ENCODE measurements around the gene SLC39A13. TPM values are rescaled to one million over a fixed set of nuclear protein-coding genes. Genes with fewer than 3 reads are reported as not detected.

Gene SLC39A13
- total RNA-seq (10 to 100 TPM; 29.9 to 60.4 (median 45.1) TPM), polyA plus RNA-seq (10 to 100 TPM; 21.4 to 40.7 TPM), total RNA-seq (28.4 reads per million, percentile 58 among the genes with 10 or more reads in this experiment)

DNA sequence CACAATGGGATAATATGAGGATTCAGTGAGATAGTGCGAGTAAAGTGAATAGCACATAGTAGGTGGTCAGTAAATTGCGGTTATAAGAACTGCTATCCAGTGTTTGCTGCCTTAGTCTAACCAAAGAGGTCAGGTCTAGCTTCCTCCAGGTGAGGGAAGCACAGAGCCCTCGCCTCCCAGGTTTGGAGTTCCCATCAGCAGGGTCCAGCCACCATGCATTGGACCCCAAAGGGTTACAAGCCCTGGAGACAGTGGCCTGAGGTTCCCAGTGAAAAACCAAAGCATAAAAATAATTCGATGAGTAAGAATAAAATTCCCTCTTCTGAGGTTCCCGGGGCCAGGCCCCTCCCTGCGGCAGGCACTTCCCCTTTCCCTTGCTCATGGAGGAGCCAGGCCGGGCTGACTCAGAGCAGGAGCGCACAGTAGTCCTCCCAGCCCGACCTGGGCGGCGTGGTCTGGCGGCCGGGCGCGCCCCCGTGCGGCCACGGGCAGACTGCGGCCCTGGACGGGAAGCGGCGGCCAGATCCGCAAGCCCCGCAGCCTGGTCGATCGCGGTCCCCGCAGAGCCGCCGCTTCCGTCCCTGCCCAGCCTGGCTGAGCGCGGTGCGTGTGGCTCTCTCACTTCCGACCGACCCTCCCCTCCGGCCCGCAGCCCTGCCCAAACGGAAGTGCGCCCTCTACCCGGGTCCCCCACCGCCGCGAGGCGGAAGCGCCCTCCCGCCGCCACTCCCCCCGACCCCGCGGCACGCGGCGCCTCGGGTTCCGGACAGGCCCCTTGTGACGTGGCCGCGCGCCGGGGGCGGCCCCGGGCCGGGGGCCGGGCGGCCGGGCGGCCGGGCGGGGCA lies at the start of gene SLC39A13:
Gene SLC39A13, plus strand, starts transcription at position 845 of the 845 bp plus-strand sequence. CDS start 1,505 bp downstream, outside the sequence.
- ChIA-PET POLR2A (interaction anchor here (1.1 to 4.3 kb wide), 10 partner anchors 8 to 159 kb away, joined by 3 to 40 read pairs (median 8); partner anchors contain the start of genes ACP2 and MADD), CTCF (interaction anchor here (1.0 to 8.3 kb wide), 5 partner anchors 15 to 137 kb away, joined by 3 to 140 read pairs (median 4); partner anchors contain the start of gene SPI1)
- DNase-seq (peak; percentile 80 to 99 (median 88)), ATAC-seq (peak; percentile 91)
- Mint-ChIP-seq H3K4me3 (peak within 1 kb of the TSS; percentile 87 to 99 (median 91)), H3K9me3 (no peaks in the 10 kb centered on the region), H3K27ac (peak within 1 kb of the TSS; percentile 90 to 98 (median 94)), H3K4me1 (peaks cover 4 to 23% (median 21%) of the 10 kb centered on the region in 7 donors), H3K27me3 (no peaks in the 10 kb centered on the region), H3K36me3 (no peaks in the 10 kb centered on the region)
- peak within 1 kb of the TSS; percentile 71 for H3K4me3 ChIP-seq (ENCODE audit: low read length)
- peak within 1 kb of the TSS; percentile 83 for H3K27ac ChIP-seq (ENCODE audit: low read depth, low read length)
- no peaks in the 10 kb centered on the region for H3K27me3 ChIP-seq (ENCODE audit: control insufficient read depth in 2 of 2, insufficient read depth in 2 of 2, low read length in 2 of 2)
- H3K9me3 ChIP-seq (ENCODE audit: control insufficient read depth in 2 of 3, low read length in 3 of 3), result no peaks in the 10 kb centered on the region
- H3K4me1 ChIP-seq (ENCODE audit: control insufficient read depth in 2 of 2, insufficient read depth in 2 of 2, low read length in 2 of 2), result peaks cover 8 to 13% of the 10 kb centered on the region in 2 donors
- H3K36me3 ChIP-seq (ENCODE audit: control insufficient read depth in 2 of 3, insufficient read depth in 3 of 3, low read length in 3 of 3), result peaks cover 0 to 10% (median 0%) of the 10 kb centered on the region in 3 experiments
- intact Hi-C loops (cut with micrococcal nuclease), result loop anchor here (1.0 to 10.0 kb wide), 12 partner anchors 14 to 472 kb away; partner anchors contain the start of genes CSTPP1 (in 2 of the 2), DDB2 (in 2 of the 2), PSMC3 (in 2 of the 2) and ACP2 (in 1 of the 2)

GRCh38 chr11:47358731-47359051 lies 49.7 kb upstream of the SLC39A13 start:
- no peak overlapping the region for H3K27ac ChIP-seq (ENCODE audit: low read depth, low read length)
- no peak overlapping the region for H3K4me3 ChIP-seq (ENCODE audit: low read length)
- H3K9me3 ChIP-seq (ENCODE audit: control insufficient read depth in 2 of 3, low read length in 3 of 3), result no peaks in the 10 kb centered on the region
- H3K27me3 ChIP-seq (ENCODE audit: control insufficient read depth in 2 of 2, insufficient read depth in 2 of 2, low read length in 2 of 2), result no peaks in the 10 kb centered on the region
- H3K4me1 Mint-ChIP-seq, result peaks cover 0 to 17% (median 11%) of the 10 kb centered on the region in 7 donors
- ChIA-PET CTCF (interaction anchor here (0.5 kb wide), 1 partner anchor 208 kb away, joined by 6 read pairs; no protein-coding TSS in a partner anchor), POLR2A (interaction anchor here (0.6 to 0.9 kb wide), 2 partner anchors 137 to 770 kb away, joined by 3 to 5 read pairs; no protein-coding TSS in a partner anchor)
- intact Hi-C loops (cut with micrococcal nuclease), result no loop called here
- no peak overlapping the region for H3K27ac Mint-ChIP-seq
- H3K9me3 Mint-ChIP-seq, result no peaks in the 10 kb centered on the region
- H3K36me3 ChIP-seq (ENCODE audit: control insufficient read depth in 2 of 3, insufficient read depth in 3 of 3, low read length in 3 of 3), result no peaks in the 10 kb centered on the region
- H3K27me3 Mint-ChIP-seq, result no peaks in the 10 kb centered on the region
- DNase-seq, result no peak
- no peak overlapping the region for H3K4me3 Mint-ChIP-seq
- no peaks in the 10 kb centered on the region for H3K36me3 Mint-ChIP-seq
- H3K4me1 ChIP-seq (ENCODE audit: control insufficient read depth in 2 of 2, insufficient read depth in 2 of 2, low read length in 2 of 2), result peaks cover 0 to 5% of the 10 kb centered on the region in 2 donors
- ATAC-seq, result no peak

GRCh38 chr11:47359162-47359561 lies 49.2 kb upstream of the SLC39A13 start:
- no peaks in the 10 kb centered on the region for H3K36me3 ChIP-seq (ENCODE audit: control insufficient read depth in 2 of 3, insufficient read depth in 3 of 3, low read length in 3 of 3)
- Mint-ChIP-seq H3K36me3 (no peaks in the 10 kb centered on the region), H3K9me3 (no peaks in the 10 kb centered on the region), H3K4me1 (peaks cover 0 to 17% (median 11%) of the 10 kb centered on the region in 7 donors), H3K4me3 (peak overlapping the region in 4 of 10 donors; percentile 14 to 33 (median 22)), H3K27me3 (no peaks in the 10 kb centered on the region), H3K27ac (peak overlapping the region in 4 of 9 donors; percentile 39 to 56 (median 52))
- DNase-seq, result no peak
- no peak for ATAC-seq
- ChIA-PET CTCF (interaction anchor here (0.5 kb wide), 1 partner anchor 207 kb away, joined by 6 read pairs; no protein-coding TSS in a partner anchor), POLR2A (interaction anchor here (0.6 to 0.9 kb wide), 2 partner anchors 137 to 771 kb away, joined by 3 to 5 read pairs; no protein-coding TSS in a partner anchor)
- no peak overlapping the region for H3K27ac ChIP-seq (ENCODE audit: low read depth, low read length)
- no peaks in the 10 kb centered on the region for H3K9me3 ChIP-seq (ENCODE audit: control insufficient read depth in 2 of 3, low read length in 3 of 3)
- peaks cover 0 to 5% of the 10 kb centered on the region in 2 donors for H3K4me1 ChIP-seq (ENCODE audit: control insufficient read depth in 2 of 2, insufficient read depth in 2 of 2, low read length in 2 of 2)
- no peaks in the 10 kb centered on the region for H3K27me3 ChIP-seq (ENCODE audit: control insufficient read depth in 2 of 2, insufficient read depth in 2 of 2, low read length in 2 of 2)
- H3K4me3 ChIP-seq (ENCODE audit: low read length), result no peak overlapping the region
- intact Hi-C loops (cut with micrococcal nuclease), result no loop called here

- Mint-ChIP-seq H3K4me3 (peak overlapping the region in 5 of 10 donors; percentile 14 to 45 (median 30)), H3K9me3 (no peaks in the 10 kb centered on the region), H3K27me3 (no peaks in the 10 kb centered on the region), H3K27ac (peak overlapping the region in 4 of 9 donors; percentile 39 to 56 (median 52)), H3K36me3 (no peaks in the 10 kb centered on the region), H3K4me1 (peaks cover 0 to 17% (median 12%) of the 10 kb centered on the region in 7 donors)
- ChIA-PET CTCF (interaction anchor here (0.6 kb wide), 1 partner anchor 201 kb away, joined by 3 read pairs; no protein-coding TSS in a partner anchor), POLR2A (interaction anchor here (0.6 to 0.9 kb wide), 2 partner anchors 40 to 138 kb away, joined by 3 read pairs; no protein-coding TSS in a partner anchor)
- ATAC-seq (peak; percentile 66), DNase-seq (peak in 1 of 9 donors; percentile 9)
- Histone ChIP-seq H3K4me3 (ENCODE audit: low read length) (no peak overlapping the region), H3K9me3 (ENCODE audit: control insufficient read depth in 2 of 3, low read length in 3 of 3) (no peaks in the 10 kb centered on the region), H3K27ac (ENCODE audit: low read depth, low read length) (no peak overlapping the region), H3K4me1 (ENCODE audit: control insufficient read depth in 2 of 2, insufficient read depth in 2 of 2, low read length in 2 of 2) (peaks cover 0 to 5% of the 10 kb centered on the region in 2 donors), H3K36me3 (ENCODE audit: control insufficient read depth in 2 of 3, insufficient read depth in 3 of 3, low read length in 3 of 3) (no peaks in the 10 kb centered on the region), H3K27me3 (ENCODE audit: control insufficient read depth in 2 of 2, insufficient read depth in 2 of 2, low read length in 2 of 2) (no peaks in the 10 kb centered on the region)
- intact Hi-C loops (cut with micrococcal nuclease), result no loop called here
Observed at GRCh38 chr11:47359586-47359985, 48.8 kb upstream of the SLC39A13 start.

DNA sequence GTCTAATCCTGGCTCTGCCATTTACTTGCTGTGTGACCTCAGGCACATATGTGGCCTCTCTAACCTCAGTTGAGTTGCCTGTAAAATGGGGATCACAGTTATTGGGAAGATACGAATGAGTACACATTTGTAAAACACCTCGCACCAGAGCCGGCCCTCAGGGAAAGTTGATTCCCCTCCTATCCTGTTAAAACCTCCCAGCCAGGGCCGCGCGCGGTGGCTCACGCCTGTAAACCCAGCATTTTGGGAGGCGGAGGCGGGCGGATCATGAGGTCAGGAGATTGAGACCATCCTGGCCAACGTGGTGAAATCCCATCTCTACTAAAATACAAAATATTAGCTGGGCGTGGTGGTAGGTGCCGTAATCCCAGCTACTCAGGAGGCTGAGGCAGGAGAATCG lies 48.0 kb upstream of the SLC39A13 start:
- H3K9me3 ChIP-seq (ENCODE audit: control insufficient read depth in 2 of 3, low read length in 3 of 3), result no peaks in the 10 kb centered on the region
- no peak overlapping the region for H3K27ac ChIP-seq (ENCODE audit: low read depth, low read length)
- Mint-ChIP-seq H3K4me1 (peaks cover 0 to 17% (median 12%) of the 10 kb centered on the region in 7 donors), H3K27ac (no peak overlapping the region), H3K27me3 (no peaks in the 10 kb centered on the region), H3K36me3 (no peaks in the 10 kb centered on the region), H3K9me3 (no peaks in the 10 kb centered on the region), H3K4me3 (no peak overlapping the region)
- H3K36me3 ChIP-seq (ENCODE audit: control insufficient read depth in 2 of 3, insufficient read depth in 3 of 3, low read length in 3 of 3), result no peaks in the 10 kb centered on the region
- ChIA-PET POLR2A (interaction anchor here (0.6 kb wide), 1 partner anchor 40 kb away, joined by 3 read pairs; no protein-coding TSS in a partner anchor), CTCF (no interaction called here)
- H3K4me3 ChIP-seq (ENCODE audit: low read length), result no peak overlapping the region
- ATAC-seq, result no peak
- intact Hi-C loops (cut with micrococcal nuclease), result no loop called here
- peaks cover 0 to 5% of the 10 kb centered on the region in 2 donors for H3K4me1 ChIP-seq (ENCODE audit: control insufficient read depth in 2 of 2, insufficient read depth in 2 of 2, low read length in 2 of 2)
- no peak for DNase-seq
- H3K27me3 ChIP-seq (ENCODE audit: control insufficient read depth in 2 of 2, insufficient read depth in 2 of 2, low read length in 2 of 2), result no peaks in the 10 kb centered on the region

GRCh38 chr11:47361419-47361818 lies 47.0 kb upstream of the SLC39A13 start:
- Histone ChIP-seq H3K4me1 (ENCODE audit: control insufficient read depth in 2 of 2, insufficient read depth in 2 of 2, low read length in 2 of 2) (peaks cover 0 to 5% of the 10 kb centered on the region in 2 donors), H3K36me3 (ENCODE audit: control insufficient read depth in 2 of 3, insufficient read depth in 3 of 3, low read length in 3 of 3) (no peaks in the 10 kb centered on the region), H3K27ac (ENCODE audit: low read depth, low read length) (no peak overlapping the region), H3K4me3 (ENCODE audit: low read length) (no peak overlapping the region), H3K9me3 (ENCODE audit: control insufficient read depth in 2 of 3, low read length in 3 of 3) (no peaks in the 10 kb centered on the region), H3K27me3 (ENCODE audit: control insufficient read depth in 2 of 2, insufficient read depth in 2 of 2, low read length in 2 of 2) (no peaks in the 10 kb centered on the region)
- intact Hi-C loops (cut with micrococcal nuclease), result no loop called here
- no peaks in the 10 kb centered on the region for H3K9me3 Mint-ChIP-seq
- ATAC-seq, result no peak
- H3K27ac Mint-ChIP-seq, result peak overlapping the region in 1 of 9 donors; percentile 60
- ChIA-PET POLR2A (no interaction called here), CTCF (interaction anchor here (1.2 kb wide), 1 partner anchor 13 kb away, joined by 3 read pairs; no protein-coding TSS in a partner anchor)
- DNase-seq, result no peak
- H3K27me3 Mint-ChIP-seq, result peaks cover 0 to 4% (median 0%) of the 10 kb centered on the region in 5 donors
- no peak overlapping the region for H3K4me3 Mint-ChIP-seq
- no peaks in the 10 kb centered on the region for H3K36me3 Mint-ChIP-seq
- peaks cover 0 to 17% (median 12%) of the 10 kb centered on the region in 7 donors for H3K4me1 Mint-ChIP-seq

All from naive thymus-derived CD4-positive, alpha-beta T cell (primary cell).